HUES48 (cell line): Measurements from ENCODE around the gene COG1.

Experiments used
- H3K27ac ChIP-seq: one replicate; pipeline ENCODE4 v1.7.0; 2013; ENCODE audit warnings: low read depth, low read length, inconsistent platforms
- H3K27me3 ChIP-seq: 2 replicates; pipeline ENCODE4 v1.6.1; 2013; ENCODE audit warnings: mild to moderate bottlenecking, low read length; ENCODE audit not compliant: control insufficient read depth, insufficient read depth
- H3K36me3 ChIP-seq: 2 replicates; pipeline ENCODE4 v1.6.1; 2013; ENCODE audit warnings: low read length; ENCODE audit not compliant: control insufficient read depth, insufficient read depth
- H3K4me1 ChIP-seq: 2 replicates; pipeline ENCODE4 v1.6.1; 2013; ENCODE audit warnings: mild to moderate bottlenecking, low read length; ENCODE audit not compliant: control insufficient read depth, insufficient read depth
- H3K4me3 ChIP-seq: 2 replicates; pipeline ENCODE4 v1.5.1; 2013; ENCODE audit warnings: mild to moderate bottlenecking, low read depth, low read length
- H3K9ac ChIP-seq: 2 replicates; pipeline ENCODE4 v1.6.1; 2013; ENCODE audit warnings: mild to moderate bottlenecking, low read depth, low read length, moderate library complexity
- H3K9me3 ChIP-seq: 2 replicates; pipeline ENCODE4 v1.6.1; 2013; ENCODE audit warnings: low read length; ENCODE audit not compliant: control insufficient read depth, insufficient read depth

The COG1 gene

DNA sequence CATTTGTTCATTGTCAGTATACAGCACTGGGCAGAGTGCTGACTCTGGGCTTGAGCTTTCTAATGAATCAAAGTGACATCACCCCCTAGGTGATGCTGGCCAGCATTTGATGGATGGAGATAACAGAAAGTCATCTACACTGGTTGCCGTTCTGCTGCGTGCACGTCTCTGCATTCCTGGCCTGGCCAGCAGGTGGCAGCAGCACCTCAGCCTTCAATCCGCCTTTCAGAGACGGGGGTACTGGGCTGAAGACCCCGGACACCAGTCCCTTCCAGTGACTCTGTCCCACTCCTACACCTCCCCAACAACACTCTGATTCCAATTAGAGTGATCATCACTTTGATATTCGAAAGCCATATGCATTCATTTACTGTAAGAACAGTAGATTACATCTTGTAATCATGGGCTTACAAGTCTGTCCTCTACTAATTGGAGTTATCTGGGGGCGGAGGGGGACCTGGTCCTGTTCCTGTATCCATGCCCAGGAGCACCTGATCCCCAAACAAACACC is 62.9 kb downstream of the COG1 start:
- Histone ChIP-seq H3K27me3 (no peaks in the 10 kb centered on the region), H3K9ac (no peak overlapping the region), H3K36me3 (no peaks in the 10 kb centered on the region), H3K9me3 (no peaks in the 10 kb centered on the region), H3K4me3 (no peak overlapping the region), H3K27ac (no peak overlapping the region), H3K4me1 (peaks cover 7% of the 10 kb centered on the region)

DNA sequence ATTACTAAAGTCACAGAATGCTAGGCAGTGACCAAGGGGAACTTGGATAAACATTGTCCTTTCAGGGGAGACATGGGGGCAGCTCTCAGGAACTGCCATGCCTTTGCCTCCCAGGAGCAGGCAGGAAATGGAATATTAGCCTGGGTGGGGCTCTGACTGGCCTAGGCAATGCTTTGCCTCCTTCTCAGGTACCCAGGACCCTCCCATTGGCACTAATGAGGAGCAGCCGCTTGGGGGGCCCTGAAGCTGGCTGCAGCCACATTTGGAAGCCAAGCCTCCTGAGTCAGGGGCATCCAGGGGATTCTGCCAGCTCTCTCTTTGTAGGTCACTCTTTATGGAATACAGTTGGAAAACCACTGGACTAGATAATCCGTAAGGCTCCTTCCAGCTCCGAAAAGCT is 63.4 kb downstream of the COG1 start:
- Histone ChIP-seq H3K9ac (no peak overlapping the region), H3K27ac (no peak overlapping the region), H3K4me3 (no peak overlapping the region), H3K4me1 (peaks cover 7% of the 10 kb centered on the region), H3K36me3 (no peaks in the 10 kb centered on the region), H3K9me3 (no peaks in the 10 kb centered on the region), H3K27me3 (no peaks in the 10 kb centered on the region)

DNA sequence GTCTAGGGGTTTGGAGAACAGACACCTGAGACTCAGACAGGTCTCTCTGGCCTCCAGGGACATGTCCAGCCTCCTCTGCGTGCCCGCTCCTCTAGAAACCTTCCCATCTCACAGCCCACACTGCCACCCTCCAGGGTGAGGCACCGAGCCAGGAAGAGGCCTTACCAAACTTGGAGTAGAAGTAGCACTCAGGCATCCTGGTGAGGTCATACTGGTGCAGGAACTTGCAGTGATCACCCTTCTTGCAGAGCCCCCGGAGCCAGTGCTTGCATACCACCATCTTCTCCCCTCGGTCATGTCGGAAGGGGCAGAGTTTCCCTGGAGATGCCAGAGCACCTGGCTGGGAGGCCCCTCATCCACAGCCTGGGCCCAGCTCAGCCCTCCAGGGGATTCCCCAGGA is 64.7 kb downstream of the COG1 start:
- no peaks in the 10 kb centered on the region for H3K36me3 ChIP-seq
- H3K27ac ChIP-seq, result no peak overlapping the region
- H3K9ac ChIP-seq, result no peak overlapping the region
- no peak overlapping the region for H3K4me3 ChIP-seq
- H3K9me3 ChIP-seq, result no peaks in the 10 kb centered on the region
- no peaks in the 10 kb centered on the region for H3K27me3 ChIP-seq
- peaks cover 17% of the 10 kb centered on the region for H3K4me1 ChIP-seq
